Activated CD4-positive, alpha-beta memory T cell treated with anti-CD3 and anti-CD28 coated beads, Interleukin-2, amount 10 ng/mL, durations not matched to agents 7 days and 5 days (primary cell): Measurements from ENCODE around the gene OR51B2. TPM values are rescaled to one million over a fixed set of nuclear protein-coding genes. Genes with fewer than 3 reads are reported as not detected.
"Not testable (repeated sequence)": the region's sequence is repeated elsewhere in the genome, so short reads cannot be mapped to it uniquely, and the experiment has no call there.

Experiments used
- CTCF ChIA-PET: fragments of 350-600 bp; sonication (Branson Sonifier 250); formaldehyde crosslinking; loops from one replicate; lab custom pipeline; 2021; ENCODE audit warnings: antibody characterized with exemption, inconsistent platforms; lab: Charles Lee
- POLR2A ChIA-PET: fragments of 350-600 bp; sonication (Branson Sonifier 250); formaldehyde crosslinking; loops from one replicate; lab custom pipeline; 2021; ENCODE audit warnings: antibody characterized with exemption; lab: Charles Lee
- DNase-seq: peaks from one replicate; pipeline ENCODE4 v3.0.0-alpha.2; 2020
- H3K27ac Mint-ChIP-seq: one replicate; pipeline ENCODE4 v1.8.0; 2021; ENCODE audit warnings: mild to moderate bottlenecking, mixed read lengths
- H3K27me3 Mint-ChIP-seq: one replicate; pipeline ENCODE4 v1.8.0; 2021; ENCODE audit warnings: mixed read lengths
- H3K36me3 Mint-ChIP-seq: one replicate; pipeline ENCODE4 v1.8.0; 2021; ENCODE audit warnings: low read depth, mixed read lengths
- H3K4me1 Mint-ChIP-seq: one replicate; pipeline ENCODE4 v1.8.0; 2021; ENCODE audit warnings: mixed read lengths
- H3K4me3 Mint-ChIP-seq: one replicate; pipeline ENCODE4 v1.8.0; 2021; ENCODE audit warnings: mild to moderate bottlenecking, mixed read lengths
- H3K9me3 Mint-ChIP-seq: one replicate; pipeline ENCODE4 v1.8.0; 2021; ENCODE audit warnings: mixed read lengths
- total RNA-seq, 2 experiments: library from RNA; stranded (reverse); gene quantifications; one replicate each; pipeline ENCODE4 v1.2.3, GENCODE V29; 2021

OR51B2 gene
- total RNA-seq, 2 experiments from 2014 or later: not detected

- DNase-seq: no peak
- no peak overlapping the region for H3K27ac Mint-ChIP-seq
- H3K9me3 Mint-ChIP-seq: no peaks in the 10 kb centered on the region
- POLR2A ChIA-PET: no interaction called here
- H3K27me3 Mint-ChIP-seq: peaks cover 4% of the 10 kb centered on the region
- no peak overlapping the region for H3K4me3 Mint-ChIP-seq
- CTCF ChIA-PET: no interaction called here
- H3K36me3 Mint-ChIP-seq: no peaks in the 10 kb centered on the region
- H3K4me1 Mint-ChIP-seq: no peaks in the 10 kb centered on the region
Measured at GRCh38 chr11:5300251-5300650, 23.8 kb downstream of the OR51B2 start.

DNA sequence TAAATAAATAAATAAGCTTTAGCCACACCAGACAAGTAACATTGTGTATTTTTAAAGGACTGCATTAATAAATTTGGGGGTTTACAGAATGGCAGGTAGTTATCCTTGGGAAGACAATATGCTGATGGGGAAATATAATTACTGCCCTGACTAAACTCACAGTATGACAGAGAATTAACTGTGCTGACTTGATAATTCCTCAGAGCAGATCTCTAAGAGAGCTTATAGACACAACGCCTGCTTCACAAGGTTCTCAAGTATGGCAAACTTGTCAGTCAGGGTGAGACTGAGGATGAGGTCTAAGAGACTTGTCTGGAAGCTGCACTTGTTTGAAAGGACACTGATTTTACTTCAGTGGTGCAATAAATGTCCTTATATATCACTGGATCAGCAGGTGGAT lies 25.6 kb downstream of the OR51B2 start:
- no peaks in the 10 kb centered on the region for H3K4me1 Mint-ChIP-seq
- H3K4me3 Mint-ChIP-seq: no peak overlapping the region
- no peaks in the 10 kb centered on the region for H3K9me3 Mint-ChIP-seq
- peaks cover 4% of the 10 kb centered on the region for H3K27me3 Mint-ChIP-seq
- ChIA-PET POLR2A (no interaction called here), CTCF (interaction anchor here (1.2 kb wide), 1 partner anchor 17 kb away, joined by 3 read pairs; no protein-coding TSS in a partner anchor)
- DNase-seq: no peak
- no peaks in the 10 kb centered on the region for H3K36me3 Mint-ChIP-seq
- no peak overlapping the region for H3K27ac Mint-ChIP-seq

DNA sequence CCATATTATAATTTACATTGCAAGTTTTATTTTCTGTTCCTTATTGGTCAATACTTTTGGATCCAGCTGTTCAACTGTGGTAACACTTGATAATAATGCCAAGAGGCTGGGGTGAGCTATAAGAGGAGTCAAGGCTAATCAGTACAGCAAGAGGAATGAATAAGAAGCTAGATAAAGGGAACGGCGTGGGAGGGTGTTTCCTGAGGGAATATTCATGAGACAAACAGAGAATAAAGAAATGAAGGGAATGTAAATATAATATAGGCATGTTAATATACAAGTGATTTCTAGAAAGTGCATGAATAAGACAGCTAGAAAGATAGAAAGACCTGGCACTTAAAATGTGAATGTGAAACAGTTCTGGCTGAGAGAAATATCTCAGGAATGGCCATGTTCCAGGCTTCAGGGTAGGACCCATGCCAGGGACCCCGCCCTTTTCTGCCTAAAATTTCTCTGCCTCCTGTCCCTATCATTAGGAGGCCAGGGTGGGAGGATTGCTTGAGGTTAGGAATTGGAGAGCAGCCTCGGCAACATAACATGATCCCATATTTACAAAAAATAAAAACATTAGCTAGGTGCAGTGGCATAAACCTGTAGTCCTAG lies 26.3 kb downstream of the OR51B2 start:
- peaks cover 4% of the 10 kb centered on the region for H3K27me3 Mint-ChIP-seq
- CTCF ChIA-PET: interaction anchor here (0.5 kb wide), 1 partner anchor 93 kb away, joined by 3 read pairs; no protein-coding TSS in a partner anchor
- no peaks in the 10 kb centered on the region for H3K4me1 Mint-ChIP-seq
- no peak for DNase-seq
- no peaks in the 10 kb centered on the region for H3K9me3 Mint-ChIP-seq
- no peak overlapping the region for H3K4me3 Mint-ChIP-seq
- H3K27ac Mint-ChIP-seq: no peak overlapping the region
- POLR2A ChIA-PET: no interaction called here
- H3K36me3 Mint-ChIP-seq: no peaks in the 10 kb centered on the region

GRCh38 chr11:5294342-5294995 lies 29.6 kb downstream of the OR51B2 start:
- not testable (repeated sequence) for H3K9me3 Mint-ChIP-seq

GRCh38 chr11:5293028-5293427 lies 31.1 kb downstream of the OR51B2 start:
- no peaks in the 10 kb centered on the region for H3K4me1 Mint-ChIP-seq
- H3K9me3 Mint-ChIP-seq: no peaks in the 10 kb centered on the region
- no peak overlapping the region for H3K4me3 Mint-ChIP-seq
- no peak for DNase-seq
- CTCF ChIA-PET: no interaction called here
- peaks cover 4% of the 10 kb centered on the region for H3K27me3 Mint-ChIP-seq
- no peak overlapping the region for H3K27ac Mint-ChIP-seq
- H3K36me3 Mint-ChIP-seq: no peaks in the 10 kb centered on the region
- POLR2A ChIA-PET: no interaction called here

More at GRCh38 chr11:5294342-5294995, 29.6 kb downstream of the OR51B2 start:
- H3K27me3 Mint-ChIP-seq, H3K4me1 Mint-ChIP-seq, H3K36me3 Mint-ChIP-seq, DNase-seq, POLR2A ChIA-PET, CTCF ChIA-PET, H3K4me3 Mint-ChIP-seq, H3K27ac Mint-ChIP-seq: not testable (repeated sequence)

GRCh38 chr11:5291207-5291838 lies 32.8 kb downstream of the OR51B2 start:
- no peak overlapping the region for H3K27ac Mint-ChIP-seq
- no peaks in the 10 kb centered on the region for H3K9me3 Mint-ChIP-seq
- H3K4me3 Mint-ChIP-seq: no peak overlapping the region
- no peak for DNase-seq
- no peaks in the 10 kb centered on the region for H3K4me1 Mint-ChIP-seq
- CTCF ChIA-PET: interaction anchor here (1.0 to 2.0 kb wide), 3 partner anchors 10 to 655 kb away, joined by 3 to 8 read pairs (median 3); no protein-coding TSS in a partner anchor
- no peaks in the 10 kb centered on the region for H3K36me3 Mint-ChIP-seq
- POLR2A ChIA-PET: no interaction called here
- H3K27me3 Mint-ChIP-seq: no peaks in the 10 kb centered on the region

DNA sequence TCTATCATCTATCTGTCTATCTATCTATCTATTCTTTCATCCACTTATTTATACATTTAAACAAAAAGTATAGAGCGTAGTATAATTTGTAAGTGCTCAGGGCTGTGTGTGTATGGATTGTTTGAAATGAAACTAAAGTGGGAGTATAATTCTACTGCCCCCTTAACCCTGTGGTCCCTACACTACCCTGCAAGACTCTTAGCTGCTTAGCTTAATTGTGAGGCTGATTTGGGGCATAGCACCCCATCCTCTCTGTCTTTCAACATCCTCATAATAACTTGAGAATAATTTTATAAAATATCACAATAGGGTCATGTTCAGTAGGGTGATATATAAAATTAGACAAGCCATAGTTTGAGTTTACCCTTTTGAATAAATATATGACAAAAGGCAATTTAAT lies 34.0 kb downstream of the OR51B2 start:
- ChIA-PET CTCF (interaction anchor here (2.0 kb wide), 1 partner anchor 9 kb away, joined by 8 read pairs; no protein-coding TSS in a partner anchor), POLR2A (no interaction called here)
- Mint-ChIP-seq H3K4me3 (no peak overlapping the region), H3K27ac (no peak overlapping the region), H3K4me1 (no peaks in the 10 kb centered on the region), H3K9me3 (no peaks in the 10 kb centered on the region), H3K36me3 (no peaks in the 10 kb centered on the region), H3K27me3 (no peaks in the 10 kb centered on the region)
- DNase-seq: no peak

- ChIA-PET POLR2A (no interaction called here), CTCF (interaction anchor here (2.0 kb wide), 1 partner anchor 9 kb away, joined by 8 read pairs; no protein-coding TSS in a partner anchor)
- Mint-ChIP-seq H3K27me3 (no peaks in the 10 kb centered on the region), H3K36me3 (no peaks in the 10 kb centered on the region), H3K9me3 (no peaks in the 10 kb centered on the region), H3K27ac (no peak overlapping the region), H3K4me1 (no peaks in the 10 kb centered on the region), H3K4me3 (no peak overlapping the region)
- DNase-seq: no peak
Measured at GRCh38 chr11:5289696-5290095, 34.4 kb downstream of the OR51B2 start.

- no peak for DNase-seq
- Mint-ChIP-seq H3K4me1 (no peaks in the 10 kb centered on the region), H3K4me3 (no peak overlapping the region), H3K27me3 (no peaks in the 10 kb centered on the region), H3K27ac (no peak overlapping the region), H3K9me3 (no peaks in the 10 kb centered on the region), H3K36me3 (no peaks in the 10 kb centered on the region)
- ChIA-PET CTCF (no interaction called here), POLR2A (no interaction called here)
Measured at GRCh38 chr11:5288906-5289550, 35.1 kb downstream of the OR51B2 start.

DNA sequence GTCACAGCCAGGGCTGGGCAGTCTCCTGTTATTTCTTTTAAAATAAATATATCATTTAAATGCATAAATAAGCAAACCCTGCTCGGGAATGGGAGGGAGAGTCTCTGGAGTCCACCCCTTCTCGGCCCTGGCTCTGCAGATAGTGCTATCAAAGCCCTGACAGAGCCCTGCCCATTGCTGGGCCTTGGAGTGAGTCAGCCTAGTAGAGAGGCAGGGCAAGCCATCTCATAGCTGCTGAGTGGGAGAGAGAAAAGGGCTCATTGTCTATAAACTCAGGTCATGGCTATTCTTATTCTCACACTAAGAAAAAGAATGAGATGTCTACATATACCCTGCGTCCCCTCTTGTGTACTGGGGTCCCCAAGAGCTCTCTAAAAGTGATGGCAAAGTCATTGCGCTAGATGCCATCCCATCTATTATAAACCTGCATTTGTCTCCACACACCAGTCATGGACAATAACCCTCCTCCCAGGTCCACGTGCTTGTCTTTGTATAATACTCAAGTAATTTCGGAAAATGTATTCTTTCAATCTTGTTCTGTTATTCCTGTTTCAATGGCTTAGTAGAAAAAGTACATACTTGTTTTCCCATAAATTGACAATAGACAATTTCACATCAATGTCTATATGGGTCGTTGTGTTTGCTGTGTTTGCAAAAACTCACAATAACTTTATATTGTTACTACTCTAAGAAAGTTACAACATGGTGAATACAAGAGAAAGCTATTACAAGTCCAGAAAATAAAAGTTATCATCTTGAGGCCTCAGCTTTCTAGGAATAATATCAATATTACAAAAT lies 35.8 kb downstream of the OR51B2 start:
- Mint-ChIP-seq H3K4me3 (no peak overlapping the region), H3K9me3 (no peaks in the 10 kb centered on the region), H3K4me1 (no peaks in the 10 kb centered on the region), H3K36me3 (no peaks in the 10 kb centered on the region), H3K27me3 (no peaks in the 10 kb centered on the region), H3K27ac (no peak overlapping the region)
- DNase-seq: no peak
- POLR2A ChIA-PET: no interaction called here
- CTCF ChIA-PET: no interaction called here

DNA sequence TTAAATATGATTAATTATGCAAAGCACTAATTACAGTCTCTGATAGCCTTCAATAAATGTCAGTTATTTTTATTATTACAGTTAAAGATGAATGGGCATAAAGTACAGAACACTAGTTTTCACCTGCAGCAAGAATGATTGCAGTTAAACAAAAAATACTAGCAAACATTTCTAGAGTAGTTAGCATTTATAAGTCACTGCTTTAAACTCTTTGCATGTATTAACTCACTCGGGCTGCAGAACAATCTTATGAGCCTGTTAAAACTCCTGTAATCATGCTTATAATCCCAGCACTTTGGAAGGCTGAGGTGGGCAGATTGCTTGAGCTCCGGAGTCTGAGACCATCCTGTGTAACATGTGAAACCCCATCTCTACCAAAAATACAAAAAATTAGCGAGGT lies 37.2 kb downstream of the OR51B2 start:
- Mint-ChIP-seq H3K9me3 (no peaks in the 10 kb centered on the region), H3K4me3 (no peak overlapping the region), H3K36me3 (no peaks in the 10 kb centered on the region), H3K4me1 (no peaks in the 10 kb centered on the region), H3K27ac (no peak overlapping the region), H3K27me3 (no peaks in the 10 kb centered on the region)
- no peak for DNase-seq
- CTCF ChIA-PET: no interaction called here
- POLR2A ChIA-PET: no interaction called here

DNA sequence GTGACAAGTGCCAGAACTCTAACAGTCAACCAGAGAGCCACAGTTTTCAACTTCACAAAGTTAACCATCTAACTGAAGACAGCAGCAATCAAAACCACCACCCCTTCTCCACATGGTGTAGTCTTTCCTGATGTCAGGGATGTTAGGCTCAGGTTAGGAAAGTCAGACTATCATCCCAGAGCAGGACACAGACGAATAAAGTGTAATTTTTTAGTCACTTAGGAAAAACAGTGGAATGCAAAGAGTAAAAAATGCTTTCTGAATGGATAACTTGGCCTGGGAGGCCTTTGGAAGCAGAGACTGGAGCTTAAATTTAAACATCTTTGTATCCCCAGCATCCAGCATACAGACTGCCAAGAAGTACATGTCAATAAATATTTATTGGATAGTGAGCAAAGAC lies 37.7 kb downstream of the OR51B2 start:
- no peaks in the 10 kb centered on the region for H3K4me1 Mint-ChIP-seq
- no peak overlapping the region for H3K4me3 Mint-ChIP-seq
- H3K36me3 Mint-ChIP-seq: no peaks in the 10 kb centered on the region
- no peak for DNase-seq
- ChIA-PET CTCF (no interaction called here), POLR2A (no interaction called here)
- H3K27me3 Mint-ChIP-seq: no peaks in the 10 kb centered on the region
- no peak overlapping the region for H3K27ac Mint-ChIP-seq
- no peaks in the 10 kb centered on the region for H3K9me3 Mint-ChIP-seq
